Epidermal melanocyte (primary cell): ENCODE results near the gene KPRP.

Experiments
- DNase-seq: peaks from one replicate; pipeline ENCODE4 v3.0.0; 2011; ENCODE audit warnings: low spot score; ENCODE audit not compliant: insufficient read length

KPRP gene

DNA sequence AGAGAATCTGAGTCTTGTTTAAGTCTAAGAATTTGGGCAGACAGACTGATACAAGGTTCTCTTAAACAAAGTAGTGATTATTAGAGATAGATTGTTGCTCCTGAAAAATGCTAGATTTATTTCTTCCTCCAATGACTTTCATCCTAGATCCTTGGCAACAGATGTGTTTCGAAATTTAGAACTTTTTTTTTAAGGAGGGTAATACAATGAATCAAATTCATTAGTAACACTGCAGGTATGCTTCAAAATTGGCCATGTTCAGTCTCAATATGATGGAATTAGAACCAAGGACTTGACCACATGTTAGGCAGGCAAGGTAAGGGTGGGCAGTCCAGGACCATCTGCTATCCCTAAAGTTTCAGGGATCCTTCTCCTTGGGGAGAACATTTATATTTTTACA is 12.6 kb downstream of the KPRP start:
- no peak for DNase-seq

GRCh38 chr1:152774875-152775274 is 17.1 kb downstream of the KPRP start, which contains the start of gene LCE1F:
Gene LCE1F, plus strand, starts transcription at chr1:152775140. Its CDS starts 1,232 bp downstream, at chr1:152776372.
- DNase-seq, result no peak

DNA sequence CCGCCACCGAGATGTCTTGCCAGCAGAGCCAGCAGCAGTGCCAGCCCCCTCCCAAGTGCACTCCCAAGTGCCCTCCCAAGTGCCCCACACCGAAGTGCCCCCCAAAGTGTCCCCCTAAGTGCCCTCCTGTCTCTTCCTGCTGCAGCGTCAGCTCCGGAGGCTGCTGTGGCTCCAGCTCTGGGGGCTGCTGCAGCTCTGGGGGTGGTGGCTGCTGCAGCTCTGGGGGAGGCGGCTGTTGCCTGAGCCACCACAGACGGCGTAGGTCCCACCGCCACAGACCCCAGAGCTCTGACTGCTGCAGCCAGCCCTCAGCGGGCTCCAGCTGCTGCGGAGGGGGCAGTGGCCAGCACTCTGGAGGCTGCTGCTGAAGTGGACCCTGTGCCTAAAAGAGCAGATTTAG is 18.5 kb downstream of the KPRP start:
- no peak for DNase-seq

- DNase-seq, result no peak
These were observed 19.8 kb downstream of the KPRP start for GRCh38 chr1:152777510-152778137.

- DNase-seq, result no peak
These were observed 25.3 kb downstream of the KPRP start for GRCh38 chr1:152783095-152783494.

GRCh38 chr1:152786077-152786476 is 28.3 kb downstream of the KPRP start, which contains the start of gene LCE1E:
Gene LCE1E, plus strand, starts transcription at chr1:152786257. Its CDS starts 1,043 bp downstream, at chr1:152787300.
- DNase-seq, result no peak

DNA sequence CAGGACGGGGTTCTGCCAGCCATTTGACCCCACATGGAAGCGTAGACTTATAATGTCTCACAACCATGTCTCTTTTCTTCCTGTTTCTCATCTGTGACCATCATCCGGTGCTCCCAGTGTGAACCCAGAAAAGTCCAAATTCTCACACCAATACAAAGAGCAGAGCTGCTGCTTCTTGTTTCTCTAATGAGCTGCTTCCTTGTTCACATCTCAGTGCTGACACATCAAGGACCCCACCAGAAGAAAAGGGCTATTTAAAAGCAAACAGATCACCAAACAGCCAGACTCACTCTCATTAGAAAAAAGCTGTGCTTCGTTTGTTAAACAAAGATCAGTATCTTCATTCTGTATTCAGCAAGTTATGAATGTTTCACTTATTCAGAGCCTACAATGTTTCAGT is 37.9 kb downstream of the KPRP start:
- DNase-seq, result no peak

GRCh38 chr1:152796421-152796820 is 38.6 kb downstream of the KPRP start, which contains the start of gene LCE1D:
Gene LCE1D, plus strand, starts transcription at chr1:152796721. Its CDS starts 1,074 bp downstream, at chr1:152797795.
- DNase-seq, result no peak

DNA sequence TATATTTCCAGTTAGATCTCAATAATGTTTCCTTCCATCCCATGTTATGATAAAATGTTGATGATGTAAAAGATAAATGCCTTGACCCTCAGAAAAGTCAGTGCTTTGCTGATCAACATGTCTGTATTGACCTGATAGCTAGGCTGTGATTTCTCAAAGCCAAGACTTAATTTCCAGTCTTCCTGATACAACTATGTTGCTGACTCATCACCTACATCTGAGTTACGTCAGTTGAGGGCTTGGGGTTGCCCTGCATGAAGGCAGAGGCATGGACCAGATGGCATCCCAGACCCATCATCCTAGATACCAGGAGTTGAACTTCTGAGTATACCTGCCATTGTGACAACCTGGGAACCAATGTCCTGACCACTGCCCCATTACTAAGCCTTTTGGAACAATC is 43.5 kb downstream of the KPRP start:
- DNase-seq, result no peak

- DNase-seq, result no peak
These were observed 48.8 kb downstream of the KPRP start, which contains the start of gene LCE1C for GRCh38 chr1:152806576-152806975. Gene LCE1C, minus strand, starts transcription at chr1:152806651. Its CDS starts 1,173 bp downstream, at chr1:152805478.

GRCh38 chr1:152811050-152811449 is 53.2 kb downstream of the KPRP start:
- DNase-seq, result no peak
